ENCODE data around the gene BCAS4.
"Not testable (repeated sequence)": the region's sequence is repeated elsewhere in the genome, so short reads cannot be mapped to it uniquely, and the experiment has no call there.

DNA sequence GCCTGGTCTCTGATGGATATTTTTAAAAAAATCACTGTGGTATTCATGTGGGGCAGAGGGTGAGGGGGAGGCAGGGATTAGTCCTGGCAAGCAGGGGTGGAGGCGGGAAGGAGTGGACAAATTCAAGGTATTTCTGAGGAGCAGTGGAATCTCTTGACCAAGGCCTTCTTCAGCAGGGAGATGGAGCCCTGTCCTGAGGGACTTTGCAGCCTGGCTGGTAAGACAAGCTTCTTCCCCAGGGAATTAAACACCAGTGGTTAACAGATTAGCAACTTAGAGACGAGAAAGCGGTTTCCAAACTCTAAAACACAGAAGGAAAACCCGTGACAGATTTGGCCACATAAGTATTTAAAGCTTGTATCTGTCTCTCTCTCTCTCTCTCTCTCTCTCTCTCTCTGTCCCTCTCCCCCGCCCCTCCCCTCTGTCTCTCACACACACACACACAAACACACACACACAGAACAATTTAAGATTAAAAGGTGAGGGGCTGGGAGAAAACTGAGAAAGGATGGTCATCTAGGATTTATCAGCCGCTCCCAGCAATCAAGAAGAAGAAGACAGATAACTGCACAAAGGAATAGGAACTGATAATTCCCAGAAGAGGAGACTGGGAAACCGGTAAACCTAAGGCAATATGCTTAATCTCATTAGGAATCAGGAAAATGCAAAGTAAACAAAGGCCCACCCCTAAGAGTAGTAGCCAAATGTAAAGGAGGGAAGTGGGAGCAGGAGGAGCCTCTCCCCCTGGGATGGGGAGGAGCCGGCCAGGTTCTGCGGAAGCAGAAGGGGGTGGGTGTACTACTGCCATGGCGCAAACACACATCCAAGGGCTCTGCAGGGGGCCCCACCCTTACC, 27.7 kb upstream of the BCAS4 start:
- TF ChIP-seq, protein P1, sequence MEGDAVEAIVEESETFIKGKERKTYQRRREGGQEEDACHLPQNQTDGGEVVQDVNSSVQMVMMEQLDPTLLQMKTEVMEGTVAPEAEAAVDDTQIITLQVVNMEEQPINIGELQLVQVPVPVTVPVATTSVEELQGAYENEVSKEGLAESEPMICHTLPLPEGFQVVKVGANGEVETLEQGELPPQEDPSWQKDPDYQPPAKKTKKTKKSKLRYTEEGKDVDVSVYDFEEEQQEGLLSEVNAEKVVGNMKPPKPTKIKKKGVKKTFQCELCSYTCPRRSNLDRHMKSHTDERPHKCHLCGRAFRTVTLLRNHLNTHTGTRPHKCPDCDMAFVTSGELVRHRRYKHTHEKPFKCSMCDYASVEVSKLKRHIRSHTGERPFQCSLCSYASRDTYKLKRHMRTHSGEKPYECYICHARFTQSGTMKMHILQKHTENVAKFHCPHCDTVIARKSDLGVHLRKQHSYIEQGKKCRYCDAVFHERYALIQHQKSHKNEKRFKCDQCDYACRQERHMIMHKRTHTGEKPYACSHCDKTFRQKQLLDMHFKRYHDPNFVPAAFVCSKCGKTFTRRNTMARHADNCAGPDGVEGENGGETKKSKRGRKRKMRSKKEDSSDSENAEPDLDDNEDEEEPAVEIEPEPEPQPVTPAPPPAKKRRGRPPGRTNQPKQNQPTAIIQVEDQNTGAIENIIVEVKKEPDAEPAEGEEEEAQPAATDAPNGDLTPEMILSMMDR (IDR thresholded peaks at IDR 0.05) = not testable (repeated sequence)
- not testable (repeated sequence) for TF ChIP-seq POLR2A (IDR thresholded peaks at IDR 0.05)

Measured in right lobe of liver (tissue), 4 donors.